IPS-18a (cell line): Measurements from ENCODE around the gene BBLN.
"Not testable (repeated sequence)": the region's sequence is repeated elsewhere in the genome, so short reads cannot be mapped to it uniquely, and the experiment has no call there.

Source experiments
- H3K27ac ChIP-seq: one replicate; pipeline ENCODE4 v1.5.1; 2013; ENCODE audit warnings: low read length
- H3K27me3 ChIP-seq: one replicate; pipeline ENCODE4 v1.6.1; 2013; ENCODE audit warnings: mild to moderate bottlenecking, low read length; ENCODE audit not compliant: control insufficient read depth, insufficient read depth
- H3K36me3 ChIP-seq: one replicate; pipeline ENCODE4 v1.6.1; 2013; ENCODE audit warnings: low read depth, low read length; ENCODE audit not compliant: control insufficient read depth
- H3K4me1 ChIP-seq: one replicate; pipeline ENCODE4 v1.6.1; 2013; ENCODE audit warnings: low read depth, low read length; ENCODE audit not compliant: control insufficient read depth
- H3K4me3 ChIP-seq: one replicate; pipeline ENCODE4 v1.5.1; 2013; ENCODE audit warnings: low read length
- H3K9ac ChIP-seq: one replicate; pipeline ENCODE4 v1.6.1; 2013; ENCODE audit warnings: mild to moderate bottlenecking, low read length, moderate library complexity
- H3K9me3 ChIP-seq: one replicate; pipeline ENCODE4 v1.6.1; 2013; ENCODE audit warnings: low read depth, low read length; ENCODE audit not compliant: control insufficient read depth

The BBLN gene

DNA sequence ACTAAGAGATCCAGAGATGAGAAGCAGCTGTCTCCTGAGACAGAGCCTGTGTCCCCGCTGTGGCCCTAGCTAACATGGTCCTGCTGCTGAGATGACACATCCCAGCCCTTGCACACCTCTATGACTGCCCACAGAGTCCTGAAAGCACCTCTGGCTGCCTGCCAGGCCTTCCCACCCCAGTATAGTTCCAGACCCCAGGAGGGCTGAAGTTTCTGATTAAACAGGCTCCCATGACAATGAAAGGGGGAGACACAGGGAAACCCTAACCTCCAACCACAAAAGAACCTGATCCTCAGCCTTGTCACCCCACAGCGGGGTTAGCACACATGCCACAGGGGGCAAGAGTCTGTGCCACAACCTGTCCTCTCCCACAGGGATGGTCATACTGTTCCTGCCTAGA, 15.7 kb downstream of the BBLN start:
- Histone ChIP-seq H3K4me3 (no peak overlapping the region), H3K9ac (no peak overlapping the region), H3K9me3 (no peaks in the 10 kb centered on the region), H3K27ac (no peak overlapping the region), H3K4me1 (no peaks in the 10 kb centered on the region), H3K27me3 (no peaks in the 10 kb centered on the region), H3K36me3 (peaks cover 55% of the 10 kb centered on the region)

DNA sequence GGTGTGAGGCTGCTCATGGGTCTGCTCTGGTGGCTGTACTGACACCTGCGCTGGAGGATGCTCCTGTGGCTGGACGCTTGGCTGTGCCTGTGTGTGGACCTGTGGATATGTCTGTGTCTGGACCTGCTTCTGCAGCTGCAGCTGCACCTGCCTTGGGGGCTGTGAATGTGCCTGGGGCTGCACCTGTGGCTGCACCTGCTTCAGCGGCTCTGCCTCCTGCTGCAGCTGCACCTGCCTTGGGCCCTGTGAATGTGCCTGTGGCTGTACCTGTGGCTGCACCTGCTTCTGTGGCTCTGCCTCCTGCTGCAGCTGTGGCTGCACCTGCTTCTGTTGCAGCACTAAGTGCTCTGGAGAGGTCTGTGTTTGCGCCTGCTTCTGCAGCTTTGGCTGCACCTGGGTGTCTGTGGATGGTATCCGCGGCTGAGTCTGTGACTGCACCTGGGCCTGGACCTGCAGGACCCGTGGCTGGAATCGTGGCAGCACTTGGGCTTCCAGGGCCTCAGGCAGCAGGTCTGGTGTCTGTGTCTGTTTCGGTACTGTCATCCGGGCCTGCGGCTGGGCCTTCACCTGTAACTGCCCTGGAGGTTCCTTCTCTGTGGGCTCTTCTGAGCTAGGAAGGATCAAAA, 18.9 kb downstream of the BBLN start:
- Histone ChIP-seq H3K9me3 (no peaks in the 10 kb centered on the region), H3K36me3 (peaks cover 56% of the 10 kb centered on the region), H3K27me3 (no peaks in the 10 kb centered on the region), H3K4me1 (no peaks in the 10 kb centered on the region), H3K4me3 (no peak overlapping the region), H3K9ac (no peak overlapping the region), H3K27ac (no peak overlapping the region)

DNA sequence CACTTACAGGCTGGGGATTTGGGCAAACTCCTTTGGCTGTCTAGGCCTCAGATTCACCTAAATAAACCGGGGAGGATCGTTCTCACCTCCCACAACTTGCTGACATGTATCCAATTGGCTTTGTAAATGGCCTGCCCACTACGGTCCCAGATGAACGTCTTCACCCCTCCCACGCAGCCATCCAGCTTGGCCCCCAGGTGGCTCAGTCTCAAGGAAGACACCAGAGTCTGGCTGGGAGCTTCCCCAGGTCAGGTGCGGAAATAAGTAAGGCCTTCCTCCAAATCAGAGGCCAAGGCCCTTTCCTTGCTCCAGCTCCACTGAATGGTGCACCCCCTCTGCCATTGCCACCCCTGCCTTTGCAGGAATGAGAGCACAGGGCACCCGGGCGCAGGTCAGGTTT, 19.9 kb downstream of the BBLN start:
- H3K9ac ChIP-seq: no peak overlapping the region
- no peak overlapping the region for H3K27ac ChIP-seq
- peaks cover 54% of the 10 kb centered on the region for H3K36me3 ChIP-seq

GRCh38 chr9:128180447-128180846, 20.4 kb downstream of the BBLN start:
- Histone ChIP-seq H3K9me3 (no peaks in the 10 kb centered on the region), H3K4me1 (no peaks in the 10 kb centered on the region), H3K4me3 (no peak overlapping the region), H3K36me3 (peaks cover 54% of the 10 kb centered on the region), H3K27me3 (no peaks in the 10 kb centered on the region), H3K27ac (no peak overlapping the region), H3K9ac (no peak overlapping the region)

More for the DNA sequence above, 19.9 kb downstream of the BBLN start:
- no peak overlapping the region for H3K4me3 ChIP-seq
- H3K9me3 ChIP-seq: no peaks in the 10 kb centered on the region
- H3K4me1 ChIP-seq: no peaks in the 10 kb centered on the region
- no peaks in the 10 kb centered on the region for H3K27me3 ChIP-seq

DNA sequence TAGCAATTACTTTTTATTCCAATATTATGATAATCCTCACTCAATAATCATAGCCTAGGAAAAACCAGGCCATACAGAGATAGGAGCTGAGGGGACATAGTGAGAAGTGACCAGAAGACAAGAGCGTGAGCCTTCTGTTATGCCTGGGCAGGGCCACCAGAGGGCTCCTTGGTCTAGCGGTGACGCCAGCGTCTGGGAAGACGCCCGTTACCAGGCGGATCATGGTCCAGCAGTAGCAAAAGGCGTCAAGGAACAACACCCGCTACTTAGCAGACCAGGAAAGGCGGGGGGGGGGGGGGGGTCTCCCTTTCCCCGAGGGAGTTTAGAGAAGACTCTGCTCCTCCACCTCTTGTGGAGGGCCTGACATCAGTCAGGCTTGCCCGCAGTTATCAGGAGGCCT, 21.4 kb downstream of the BBLN start:
- peaks cover 49% of the 10 kb centered on the region for H3K36me3 ChIP-seq
- H3K9ac ChIP-seq, H3K9me3 ChIP-seq, H3K27ac ChIP-seq, H3K27me3 ChIP-seq, H3K4me1 ChIP-seq, H3K4me3 ChIP-seq: not testable (repeated sequence)

DNA sequence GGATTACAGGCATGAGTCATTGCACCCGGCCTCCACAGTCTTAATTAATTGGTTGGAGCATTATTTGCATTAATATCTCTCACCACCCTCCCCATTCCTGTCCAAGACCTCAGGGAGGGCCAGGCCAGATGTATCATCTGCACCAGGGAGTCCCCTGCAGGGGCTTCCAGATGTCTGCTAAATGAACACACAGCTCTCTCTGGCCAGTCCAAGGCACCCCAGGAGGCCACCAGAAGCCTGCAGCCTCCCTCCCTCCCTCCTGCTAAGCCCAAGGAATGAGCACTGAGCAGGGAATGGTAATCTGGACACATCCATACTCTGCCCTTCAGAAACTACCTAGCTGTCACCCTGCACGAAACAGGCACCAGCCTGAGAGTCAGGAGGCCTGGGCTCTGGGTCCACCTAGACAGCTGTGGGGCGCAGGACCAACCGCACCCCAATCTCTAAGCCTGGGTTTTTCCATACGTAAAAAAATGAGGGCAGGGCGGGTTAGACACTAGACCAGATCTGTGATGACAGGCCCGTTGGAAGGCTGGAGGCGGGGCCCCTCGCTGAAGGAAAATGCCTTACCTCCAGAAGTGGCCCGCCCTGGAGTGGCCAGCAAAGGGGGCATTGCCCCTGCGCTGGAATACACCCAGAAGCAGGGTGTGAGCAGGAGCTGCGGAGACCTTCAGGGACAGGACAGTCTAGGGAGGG, 23.0 kb downstream of the BBLN start:
- no peaks in the 10 kb centered on the region for H3K27me3 ChIP-seq
- no peaks in the 10 kb centered on the region for H3K4me1 ChIP-seq
- H3K27ac ChIP-seq: no peak overlapping the region
- H3K9ac ChIP-seq: no peak overlapping the region
- H3K36me3 ChIP-seq: peaks cover 41% of the 10 kb centered on the region
- no peak overlapping the region for H3K4me3 ChIP-seq
- no peaks in the 10 kb centered on the region for H3K9me3 ChIP-seq

DNA sequence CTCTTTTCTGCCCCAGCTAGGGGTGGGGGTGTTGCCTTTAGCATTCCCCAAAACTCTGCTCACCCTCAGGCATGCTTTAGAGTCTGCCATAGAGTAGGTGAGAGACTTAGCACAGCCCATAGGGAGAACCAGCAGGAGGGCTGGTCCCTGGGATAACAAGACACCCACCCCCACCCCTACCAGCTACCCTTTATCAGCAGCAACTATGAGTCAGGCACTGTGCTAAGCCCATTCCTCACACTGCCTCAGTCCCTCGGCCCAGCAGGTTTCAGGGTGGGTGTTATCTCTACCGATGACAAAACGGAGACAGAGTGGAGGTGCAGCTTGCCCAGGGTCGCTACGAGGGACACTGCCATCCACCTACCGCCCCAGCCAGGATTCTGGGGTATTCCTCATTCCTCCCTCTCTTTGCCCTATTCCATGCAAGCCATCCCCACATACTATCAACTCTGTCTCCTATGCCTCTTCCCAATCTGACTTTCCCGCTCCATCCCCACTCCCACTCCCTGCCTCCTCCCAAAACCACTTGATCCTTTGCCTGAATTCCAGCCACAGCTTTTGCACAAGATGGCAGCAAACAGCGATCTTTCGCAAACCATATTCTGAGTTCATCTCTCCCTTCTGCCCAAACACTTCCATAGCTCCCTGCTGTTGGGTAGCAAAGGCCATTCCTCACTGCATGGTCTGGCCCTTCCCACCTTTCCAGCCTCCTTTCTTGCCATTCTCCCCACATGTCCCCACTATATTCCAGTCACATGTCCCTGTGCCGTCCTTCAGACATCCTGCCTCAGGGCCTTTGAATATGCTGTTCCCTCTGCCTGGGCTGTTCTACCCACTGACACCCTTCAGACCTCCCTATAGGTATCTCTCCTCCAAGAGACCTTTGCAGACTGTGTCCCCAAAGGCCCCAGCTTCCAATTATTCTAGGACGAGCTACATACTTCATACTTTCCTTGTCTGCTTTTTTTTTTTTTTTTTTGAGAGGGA, 26.2 kb downstream of the BBLN start:
- Histone ChIP-seq H3K9ac (no peak overlapping the region), H3K27me3 (no peaks in the 10 kb centered on the region), H3K27ac (no peak overlapping the region), H3K4me1 (no peaks in the 10 kb centered on the region), H3K4me3 (no peak overlapping the region), H3K9me3 (no peaks in the 10 kb centered on the region), H3K36me3 (peaks cover 27% of the 10 kb centered on the region)

DNA sequence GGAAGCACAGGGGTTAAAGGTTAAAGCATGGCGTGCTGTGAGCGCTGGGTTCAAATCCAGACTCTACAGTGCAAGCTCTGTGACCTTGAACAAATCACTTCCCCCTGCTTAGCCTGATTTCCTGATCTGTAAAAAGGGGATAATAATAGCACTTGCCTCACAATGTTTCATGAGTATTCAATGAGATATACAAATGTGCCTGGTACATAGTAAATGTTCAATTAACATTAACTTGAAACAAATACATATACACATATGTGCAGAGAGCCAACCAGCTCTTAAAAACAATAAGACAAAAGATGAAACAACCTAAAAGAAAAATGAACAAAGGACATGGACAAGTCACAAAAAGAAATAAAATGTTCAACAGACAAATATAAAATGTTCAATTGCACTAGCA, 27.3 kb downstream of the BBLN start:
- no peak overlapping the region for H3K9ac ChIP-seq
- H3K27me3 ChIP-seq: no peaks in the 10 kb centered on the region
- no peak overlapping the region for H3K27ac ChIP-seq
- H3K9me3 ChIP-seq: no peaks in the 10 kb centered on the region
- H3K36me3 ChIP-seq: peaks cover 27% of the 10 kb centered on the region
- H3K4me3 ChIP-seq: no peak overlapping the region
- H3K4me1 ChIP-seq: no peaks in the 10 kb centered on the region

DNA sequence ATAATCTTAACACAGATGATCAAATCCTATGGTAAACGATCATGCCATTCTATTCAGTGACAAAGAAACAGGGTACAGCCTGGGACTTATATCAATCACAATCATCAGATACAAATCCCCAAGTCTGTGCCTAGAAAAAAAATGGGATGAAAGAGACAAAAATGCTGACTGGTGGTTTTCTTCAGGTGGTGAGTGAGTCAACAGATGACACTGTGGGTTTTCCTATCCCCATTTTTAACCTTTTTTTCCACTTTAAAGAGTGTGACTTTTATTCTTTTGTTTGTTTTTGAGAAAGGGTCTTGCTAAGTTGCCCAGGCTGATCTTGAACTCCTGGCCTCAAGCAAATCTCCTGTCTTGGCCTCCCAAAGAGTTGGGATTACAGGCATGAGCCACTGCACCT, 28.1 kb downstream of the BBLN start:
- Histone ChIP-seq H3K27ac (no peak overlapping the region), H3K4me3 (no peak overlapping the region), H3K36me3 (peaks cover 27% of the 10 kb centered on the region), H3K4me1 (no peaks in the 10 kb centered on the region), H3K27me3 (no peaks in the 10 kb centered on the region), H3K9ac (no peak overlapping the region), H3K9me3 (no peaks in the 10 kb centered on the region)

GRCh38 chr9:128190013-128190412, 29.9 kb downstream of the BBLN start:
- no peak overlapping the region for H3K4me3 ChIP-seq
- no peaks in the 10 kb centered on the region for H3K9me3 ChIP-seq
- H3K36me3 ChIP-seq: peaks cover 26% of the 10 kb centered on the region
- no peaks in the 10 kb centered on the region for H3K27me3 ChIP-seq
- H3K9ac ChIP-seq: no peak overlapping the region
- H3K4me1 ChIP-seq: no peaks in the 10 kb centered on the region
- no peak overlapping the region for H3K27ac ChIP-seq

GRCh38 chr9:128190516-128191405, 30.7 kb downstream of the BBLN start:
- H3K9ac ChIP-seq: peak overlapping the region; percentile 48
- H3K36me3 ChIP-seq: peaks cover 19% of the 10 kb centered on the region
- no peak overlapping the region for H3K27ac ChIP-seq
- H3K4me3 ChIP-seq: peak overlapping the region; percentile 85
- H3K27me3 ChIP-seq: no peaks in the 10 kb centered on the region
- no peaks in the 10 kb centered on the region for H3K9me3 ChIP-seq
- H3K4me1 ChIP-seq: no peaks in the 10 kb centered on the region
